HG02678 (cell line): ENCODE data around the gene MZT1.

ENCODE experiments used
- ATAC-seq: cut with Tn5 transposase; IDR thresholded peaks from one replicate; pipeline ENCODE4 v1.9.1; 2021; ENCODE audit warnings: mild to moderate bottlenecking, moderate library complexity; ENCODE audit not compliant: unreplicated experiment

Gene MZT1

GRCh38 chr13:72686766-72687165, 40.7 kb downstream of the MZT1 start:
- ATAC-seq: no peak

GRCh38 chr13:72680353-72680752, 47.1 kb downstream of the MZT1 start:
- ATAC-seq: no peak

- no peak for ATAC-seq
These were observed 49.1 kb downstream of the MZT1 start for GRCh38 chr13:72678312-72678711.

- no peak for ATAC-seq
These were observed 50.0 kb downstream of the MZT1 start for GRCh38 chr13:72677431-72677830.

- no peak for ATAC-seq
These were observed 61.0 kb downstream of the MZT1 start for GRCh38 chr13:72666391-72666790.

GRCh38 chr13:72662548-72662947, 64.9 kb downstream of the MZT1 start:
- ATAC-seq: no peak
